Upper lobe of right lung (tissue), 1 donor: ENCODE measurements around the gene H2BK1. TPM values are rescaled to one million over a fixed set of nuclear protein-coding genes. Genes with fewer than 3 reads are reported as not detected.
A peak's percentile ranks its signal among the peaks of the same experiment; 100 is the strongest.

Source experiments
- ATAC-seq: fragments of 200-7000 bp; cut with Tn5 transposase; one replicate; pipeline ENCODE4 v1.9.1; 2020; ENCODE audit warnings: mild to moderate bottlenecking, moderate library complexity
- DNase-seq: peaks from one replicate; pipeline ENCODE4 v3.0.0-alpha.2; 2020
- H3K27ac ChIP-seq: fragments of 200-600 bp; one replicate; pipeline ENCODE4 v1.8.0; 2022
- H3K27me3 ChIP-seq: fragments of 200-600 bp; one replicate; pipeline ENCODE4 v1.8.0; 2022; ENCODE audit warnings: mild to moderate bottlenecking
- H3K36me3 ChIP-seq: fragments of 200-600 bp; one replicate; pipeline ENCODE4 v1.8.0; 2022
- H3K4me1 ChIP-seq: fragments of 200-600 bp; one replicate; pipeline ENCODE4 v1.8.0; 2022
- H3K4me3 ChIP-seq: fragments of 200-600 bp; one replicate; pipeline ENCODE4 v1.8.0; 2022; ENCODE audit warnings: mild to moderate bottlenecking
- H3K9me3 ChIP-seq: fragments of 200-600 bp; one replicate; pipeline ENCODE4 v1.8.0; 2022
- intact Hi-C: fragments of 100-400 bp; cut with DNase I; formaldehyde crosslinking; loops from one replicate; pipeline ENCODE4 v1.11.0; 2022
- total RNA-seq: library from RNA; stranded (reverse); fragmentation: NEBNext Ultra II Directional; extraction: Animal tissue kit (Norgen Biotek cat#: 25700); gene quantifications from one replicate; pipeline ENCODE4 v1.2.1, GENCODE V29; 2021
- TF ChIP-seq, protein P1 (sequence below): fragments of 200-600 bp; IDR thresholded peaks from one replicate; pipeline ENCODE4 v1.8.0; 2022; ENCODE audit warnings: antibody characterized with exemption
- donor health status: DM: no; HTN: yes; CAD: no; lungs with severe emphysema.

The H2BK1 gene
- total RNA-seq, 1 donor from 2014 or later, result not detected

- peak overlapping the region; percentile 83 for H3K4me3 ChIP-seq
- no peaks in the 10 kb centered on the region for H3K27me3 ChIP-seq
- TF ChIP-seq, protein P1, sequence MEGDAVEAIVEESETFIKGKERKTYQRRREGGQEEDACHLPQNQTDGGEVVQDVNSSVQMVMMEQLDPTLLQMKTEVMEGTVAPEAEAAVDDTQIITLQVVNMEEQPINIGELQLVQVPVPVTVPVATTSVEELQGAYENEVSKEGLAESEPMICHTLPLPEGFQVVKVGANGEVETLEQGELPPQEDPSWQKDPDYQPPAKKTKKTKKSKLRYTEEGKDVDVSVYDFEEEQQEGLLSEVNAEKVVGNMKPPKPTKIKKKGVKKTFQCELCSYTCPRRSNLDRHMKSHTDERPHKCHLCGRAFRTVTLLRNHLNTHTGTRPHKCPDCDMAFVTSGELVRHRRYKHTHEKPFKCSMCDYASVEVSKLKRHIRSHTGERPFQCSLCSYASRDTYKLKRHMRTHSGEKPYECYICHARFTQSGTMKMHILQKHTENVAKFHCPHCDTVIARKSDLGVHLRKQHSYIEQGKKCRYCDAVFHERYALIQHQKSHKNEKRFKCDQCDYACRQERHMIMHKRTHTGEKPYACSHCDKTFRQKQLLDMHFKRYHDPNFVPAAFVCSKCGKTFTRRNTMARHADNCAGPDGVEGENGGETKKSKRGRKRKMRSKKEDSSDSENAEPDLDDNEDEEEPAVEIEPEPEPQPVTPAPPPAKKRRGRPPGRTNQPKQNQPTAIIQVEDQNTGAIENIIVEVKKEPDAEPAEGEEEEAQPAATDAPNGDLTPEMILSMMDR, result no peak
- H3K9me3 ChIP-seq, result no peaks in the 10 kb centered on the region
- peak overlapping the region; percentile 48 for H3K27ac ChIP-seq
- peaks cover 20% of the 10 kb centered on the region for H3K4me1 ChIP-seq
- ATAC-seq (peak; percentile 0), DNase-seq (no peak)
- H3K36me3 ChIP-seq, result peaks cover 33% of the 10 kb centered on the region
- intact Hi-C loops, result no loop called here
Observed at GRCh38 chr7:151226560-151226874, 16.2 kb upstream of the H2BK1 start.

DNA sequence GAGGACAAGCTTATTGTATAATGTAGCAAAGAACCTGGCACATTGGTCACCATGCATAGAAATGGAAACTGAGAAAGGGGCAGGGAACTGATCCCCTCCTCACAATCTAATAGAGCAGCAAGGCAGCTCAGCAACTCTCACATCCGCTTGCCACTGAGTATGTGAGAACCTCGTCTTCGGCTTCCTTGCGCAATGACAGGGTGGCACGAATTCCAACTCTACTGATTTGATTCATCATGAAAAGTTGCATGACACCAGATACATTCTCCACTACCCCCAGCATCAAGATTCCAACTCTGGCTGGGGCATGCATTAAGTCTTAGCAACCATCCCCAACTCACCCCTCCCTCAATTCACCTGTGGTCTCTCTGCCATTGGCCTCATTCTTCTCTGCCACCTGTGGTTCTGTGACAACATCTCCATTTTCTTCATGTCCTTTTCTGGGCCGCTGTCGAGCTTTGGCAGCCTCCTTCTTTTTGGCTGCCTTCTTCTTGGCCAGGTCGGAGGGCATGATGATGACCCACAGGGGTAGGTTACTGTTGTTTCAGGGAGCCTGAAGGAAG is 15.7 kb upstream of the H2BK1 start:
- DNase-seq, result no peak
- TF ChIP-seq, protein P1, result no peak
- Histone ChIP-seq H3K4me3 (peak overlapping the region; percentile 83), H3K4me1 (peaks cover 18% of the 10 kb centered on the region), H3K27me3 (no peaks in the 10 kb centered on the region), H3K36me3 (peaks cover 37% of the 10 kb centered on the region), H3K9me3 (no peaks in the 10 kb centered on the region), H3K27ac (no peak overlapping the region)
- ATAC-seq, result no peak
- intact Hi-C loops, result no loop called here

GRCh38 chr7:151223728-151224127 is 13.4 kb upstream of the H2BK1 start:
- H3K36me3 ChIP-seq, result peaks cover 59% of the 10 kb centered on the region
- peaks cover 18% of the 10 kb centered on the region for H3K4me1 ChIP-seq
- intact Hi-C loops, result no loop called here
- no peak overlapping the region for H3K4me3 ChIP-seq
- DNase-seq (no peak), ATAC-seq (no peak)
- no peaks in the 10 kb centered on the region for H3K9me3 ChIP-seq
- H3K27ac ChIP-seq, result no peak overlapping the region
- no peaks in the 10 kb centered on the region for H3K27me3 ChIP-seq
- TF ChIP-seq, protein P1, result no peak

GRCh38 chr7:151218170-151218569 is 7.9 kb upstream of the H2BK1 start:
- peaks cover 99% of the 10 kb centered on the region for H3K36me3 ChIP-seq
- no peaks in the 10 kb centered on the region for H3K4me1 ChIP-seq
- H3K27me3 ChIP-seq, result no peaks in the 10 kb centered on the region
- DNase-seq (no peak), ATAC-seq (no peak)
- intact Hi-C loops, result no loop called here
- no peak overlapping the region for H3K27ac ChIP-seq
- no peaks in the 10 kb centered on the region for H3K9me3 ChIP-seq
- no peak overlapping the region for H3K4me3 ChIP-seq
- TF ChIP-seq, protein P1, result no peak

- H3K4me3 ChIP-seq, result no peak overlapping the region
- TF ChIP-seq, protein P1, result no peak
- no peaks in the 10 kb centered on the region for H3K27me3 ChIP-seq
- ATAC-seq (no peak), DNase-seq (no peak)
- intact Hi-C loops, result no loop called here
- H3K36me3 ChIP-seq, result peaks cover 77% of the 10 kb centered on the region
- no peak overlapping the region for H3K27ac ChIP-seq
- H3K9me3 ChIP-seq, result no peaks in the 10 kb centered on the region
- H3K4me1 ChIP-seq, result no peaks in the 10 kb centered on the region
Observed at GRCh38 chr7:151215396-151215795, 5.1 kb upstream of the H2BK1 start.

DNA sequence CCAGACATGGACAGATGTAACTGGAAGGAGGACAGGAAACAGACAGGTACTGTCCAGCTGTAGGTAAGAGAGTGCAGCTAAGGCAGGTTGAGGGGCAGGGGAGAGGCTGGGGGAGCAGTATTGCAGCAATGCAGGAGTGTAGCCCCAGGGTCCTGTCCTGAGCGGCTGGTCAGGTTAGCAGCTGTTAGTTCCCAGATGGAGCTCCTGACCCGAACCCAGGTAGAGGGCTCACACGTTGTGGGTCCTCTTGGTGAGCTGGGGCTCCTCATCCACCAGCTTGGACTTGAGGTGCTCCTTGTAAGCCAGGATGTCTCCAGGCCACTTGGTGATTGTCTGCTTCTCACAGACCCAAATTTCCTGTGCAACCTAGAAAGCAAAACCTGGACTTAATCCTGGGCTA is 3.5 kb upstream of the H2BK1 start:
- TF ChIP-seq, protein P1, result no peak
- intact Hi-C loops, result no loop called here
- Histone ChIP-seq H3K27ac (no peak overlapping the region), H3K27me3 (no peaks in the 10 kb centered on the region), H3K36me3 (peaks cover 63% of the 10 kb centered on the region), H3K9me3 (no peaks in the 10 kb centered on the region), H3K4me1 (no peaks in the 10 kb centered on the region), H3K4me3 (no peak overlapping the region)
- no peak for DNase-seq
- no peak for ATAC-seq
